CD4-positive, alpha-beta T cell treated with Interleukin-21 for 1 hour (primary cell): Measurements from ENCODE around the gene CENPT.

Source experiments
- DNase-seq: peaks from one replicate; pipeline ENCODE4 v3.0.0-alpha.2; 2020

CENPT gene, protein sequence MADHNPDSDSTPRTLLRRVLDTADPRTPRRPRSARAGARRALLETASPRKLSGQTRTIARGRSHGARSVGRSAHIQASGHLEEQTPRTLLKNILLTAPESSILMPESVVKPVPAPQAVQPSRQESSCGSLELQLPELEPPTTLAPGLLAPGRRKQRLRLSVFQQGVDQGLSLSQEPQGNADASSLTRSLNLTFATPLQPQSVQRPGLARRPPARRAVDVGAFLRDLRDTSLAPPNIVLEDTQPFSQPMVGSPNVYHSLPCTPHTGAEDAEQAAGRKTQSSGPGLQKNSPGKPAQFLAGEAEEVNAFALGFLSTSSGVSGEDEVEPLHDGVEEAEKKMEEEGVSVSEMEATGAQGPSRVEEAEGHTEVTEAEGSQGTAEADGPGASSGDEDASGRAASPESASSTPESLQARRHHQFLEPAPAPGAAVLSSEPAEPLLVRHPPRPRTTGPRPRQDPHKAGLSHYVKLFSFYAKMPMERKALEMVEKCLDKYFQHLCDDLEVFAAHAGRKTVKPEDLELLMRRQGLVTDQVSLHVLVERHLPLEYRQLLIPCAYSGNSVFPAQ

DNA sequence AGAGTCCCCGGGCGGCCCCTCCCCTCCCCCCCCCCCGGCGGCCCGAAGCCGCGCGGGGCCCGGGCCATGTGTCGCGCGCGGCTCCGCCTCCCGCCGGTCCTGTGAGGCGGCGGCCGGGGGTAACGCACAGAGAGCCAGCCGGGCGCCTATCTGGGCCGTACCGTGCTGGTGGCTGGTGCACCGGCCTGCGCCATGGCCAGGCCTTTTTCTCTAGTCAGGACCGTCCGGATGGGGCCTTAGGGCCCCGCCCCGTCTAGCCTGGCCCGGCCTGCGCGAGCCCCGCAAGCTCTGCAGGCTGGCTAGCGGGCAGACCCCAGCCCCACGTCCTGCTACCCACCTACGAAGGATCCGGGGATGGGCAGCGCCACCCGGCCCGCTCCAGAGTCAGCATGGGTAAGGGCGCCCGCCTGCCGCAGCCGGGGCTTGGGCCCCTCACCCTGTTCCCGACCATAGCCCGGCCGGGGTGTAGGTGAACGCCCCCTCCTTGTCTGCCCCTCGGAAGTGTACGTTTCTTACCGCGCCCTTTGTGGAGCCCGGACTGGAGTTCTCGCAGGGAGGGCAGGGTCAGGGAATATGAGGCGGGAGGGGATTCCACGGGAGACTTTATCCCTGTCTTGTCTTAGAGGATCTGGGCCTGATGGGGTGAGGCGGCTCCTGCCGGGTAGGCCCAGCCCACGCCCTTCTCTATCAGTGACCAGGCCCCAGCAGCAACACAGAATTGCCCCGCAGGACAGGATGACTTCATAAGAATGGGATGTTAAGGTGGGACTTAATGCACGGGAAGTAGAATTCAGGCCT is at the start of gene CENPT:
CENPT (minus strand) TSS at position 630 of the 798 bp plus-strand sequence. CDS start 13,834 bp downstream, outside the sequence.
- no peak for DNase-seq

DNA sequence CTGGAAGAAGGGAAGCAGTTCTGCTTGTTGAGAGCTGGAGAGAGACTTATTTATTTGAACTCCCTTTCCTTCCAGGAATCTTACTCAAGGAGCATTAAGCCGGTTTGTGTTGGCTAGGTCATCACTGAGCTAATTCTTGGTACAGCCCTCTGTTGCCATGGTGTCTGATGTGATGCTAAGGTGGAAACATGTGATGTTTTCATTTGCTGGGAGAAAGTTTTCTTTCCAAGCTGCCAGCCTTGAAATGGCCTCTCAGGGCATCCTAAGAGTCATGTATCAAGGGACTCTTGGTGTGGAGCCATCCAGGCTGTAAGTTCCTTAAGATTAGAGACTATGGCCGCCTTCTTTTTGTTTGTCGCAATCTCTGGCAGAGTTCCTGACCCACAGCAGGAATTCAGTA is 49.7 kb upstream of the CENPT start:
- no peak for DNase-seq

- DNase-seq, result no peak
These were observed 46.4 kb upstream of the CENPT start for GRCh38 chr16:67893743-67894399.

- peak; percentile 93 for DNase-seq
These were observed 45.6 kb upstream of the CENPT start, which contains the start of gene PSKH1 for GRCh38 chr16:67892899-67893742. Gene PSKH1 (plus strand): TSS chr16:67893254. CDS start chr16:67908750, 15,496 bp downstream.

DNA sequence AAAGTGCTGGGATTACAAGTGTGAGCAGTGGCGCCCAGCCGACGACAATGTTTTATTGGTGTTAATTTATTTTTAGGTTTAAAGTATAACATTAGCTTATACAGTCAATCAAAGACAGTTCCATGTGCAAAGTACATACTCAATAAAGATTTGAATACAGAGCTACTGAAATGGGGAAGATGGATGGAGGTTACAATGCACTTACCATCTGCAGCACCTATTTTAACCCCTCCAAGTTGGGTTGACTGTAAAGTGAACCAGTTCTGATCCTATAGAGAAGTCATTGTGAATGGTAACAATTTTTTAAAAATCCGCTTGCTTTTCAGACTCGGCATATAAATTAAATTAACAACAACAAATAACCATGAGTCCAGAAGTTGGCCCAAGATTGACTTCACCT is 44.9 kb upstream of the CENPT start:
- no peak for DNase-seq

GRCh38 chr16:67888331-67888730 is 40.8 kb upstream of the CENPT start:
- DNase-seq, result no peak

- DNase-seq, result no peak
These were observed 38.9 kb upstream of the CENPT start for GRCh38 chr16:67886387-67886786.

DNA sequence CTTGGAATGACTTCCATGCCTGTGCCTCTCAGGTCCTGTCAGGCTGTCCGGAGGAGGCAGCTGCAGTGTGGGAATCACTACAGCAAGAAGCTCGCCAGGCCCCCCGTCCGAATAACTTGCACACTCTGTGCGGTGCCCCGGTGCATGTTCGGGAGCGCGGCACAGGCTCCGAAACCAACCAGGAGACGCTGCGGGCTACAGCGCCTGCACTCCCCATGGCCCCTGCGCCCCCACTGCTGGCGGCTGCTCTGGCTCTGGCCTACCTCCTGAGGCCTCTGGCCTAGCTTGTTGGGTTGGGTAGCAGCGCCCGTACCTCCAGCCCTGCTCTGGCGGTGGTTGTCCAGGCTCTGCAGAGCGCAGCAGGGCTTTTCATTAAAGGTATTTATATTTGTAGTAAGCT is 38.5 kb upstream of the CENPT start:
- no peak for DNase-seq

DNA sequence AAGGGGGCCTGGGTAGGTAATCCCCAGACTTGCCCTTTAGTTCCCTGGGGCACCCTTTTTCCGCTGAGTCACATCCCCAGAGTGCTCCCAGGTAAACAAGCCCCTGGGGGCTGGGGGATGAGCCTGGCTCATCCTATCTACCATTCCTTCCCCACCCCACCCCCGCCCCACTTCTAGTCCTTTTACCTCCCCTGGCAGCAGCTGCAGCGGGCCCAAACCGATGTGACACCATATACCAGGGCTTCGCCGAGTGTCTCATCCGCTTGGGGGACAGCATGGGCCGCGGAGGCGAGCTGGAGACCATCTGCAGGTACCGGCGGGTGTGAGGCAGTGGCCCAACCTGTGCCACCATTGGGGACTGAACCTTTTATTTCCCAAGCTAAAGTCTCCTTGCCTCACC is 38.1 kb upstream of the CENPT start:
- no peak for DNase-seq

DNA sequence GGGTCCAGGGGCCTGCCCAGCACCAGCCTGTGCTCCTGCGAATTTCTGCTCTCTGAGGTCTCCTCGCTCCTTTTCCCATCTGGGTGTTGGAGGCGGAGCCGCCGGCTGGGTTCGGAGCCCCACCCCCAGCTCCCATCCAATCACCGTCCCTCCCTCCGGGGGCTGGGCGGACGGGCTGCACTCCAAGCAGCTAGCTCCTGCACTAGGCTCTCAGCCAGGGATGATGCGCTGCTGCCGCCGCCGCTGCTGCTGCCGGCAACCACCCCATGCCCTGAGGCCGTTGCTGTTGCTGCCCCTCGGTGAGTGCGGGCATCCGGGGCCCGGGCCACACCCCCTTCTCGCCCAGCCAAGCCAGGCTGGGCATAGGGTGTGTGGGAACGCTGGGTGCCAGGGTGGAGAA is 37.2 kb upstream of the CENPT start, which contains the start of gene NRN1L:
NRN1L (plus strand) TSS at position 202 of the 400 bp plus-strand sequence; CDS start at position 221, 19 bp downstream.
- no peak for DNase-seq

DNA sequence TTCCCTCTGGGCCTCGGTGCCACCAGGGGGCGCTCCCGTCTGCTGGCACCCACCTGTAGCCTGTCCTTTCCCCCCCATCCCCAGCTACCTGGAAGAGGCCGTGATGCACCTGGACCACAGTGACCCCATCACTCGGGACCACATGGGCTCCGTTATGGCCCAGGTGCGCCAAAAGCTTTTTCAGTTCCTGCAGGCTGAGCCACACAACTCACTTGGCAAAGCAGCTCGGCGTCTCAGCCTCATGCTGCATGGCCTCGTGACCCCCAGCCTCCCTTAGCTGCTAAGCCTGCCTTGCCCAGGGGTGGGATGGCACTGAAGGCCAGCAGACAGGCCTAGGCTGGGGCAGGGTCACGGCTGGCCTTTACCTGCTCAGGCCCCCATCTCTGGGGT is 36.4 kb upstream of the CENPT start:
- DNase-seq, result peak; percentile 74

GRCh38 chr16:67883146-67883871 is 35.8 kb upstream of the CENPT start:
- DNase-seq, result no peak

DNA sequence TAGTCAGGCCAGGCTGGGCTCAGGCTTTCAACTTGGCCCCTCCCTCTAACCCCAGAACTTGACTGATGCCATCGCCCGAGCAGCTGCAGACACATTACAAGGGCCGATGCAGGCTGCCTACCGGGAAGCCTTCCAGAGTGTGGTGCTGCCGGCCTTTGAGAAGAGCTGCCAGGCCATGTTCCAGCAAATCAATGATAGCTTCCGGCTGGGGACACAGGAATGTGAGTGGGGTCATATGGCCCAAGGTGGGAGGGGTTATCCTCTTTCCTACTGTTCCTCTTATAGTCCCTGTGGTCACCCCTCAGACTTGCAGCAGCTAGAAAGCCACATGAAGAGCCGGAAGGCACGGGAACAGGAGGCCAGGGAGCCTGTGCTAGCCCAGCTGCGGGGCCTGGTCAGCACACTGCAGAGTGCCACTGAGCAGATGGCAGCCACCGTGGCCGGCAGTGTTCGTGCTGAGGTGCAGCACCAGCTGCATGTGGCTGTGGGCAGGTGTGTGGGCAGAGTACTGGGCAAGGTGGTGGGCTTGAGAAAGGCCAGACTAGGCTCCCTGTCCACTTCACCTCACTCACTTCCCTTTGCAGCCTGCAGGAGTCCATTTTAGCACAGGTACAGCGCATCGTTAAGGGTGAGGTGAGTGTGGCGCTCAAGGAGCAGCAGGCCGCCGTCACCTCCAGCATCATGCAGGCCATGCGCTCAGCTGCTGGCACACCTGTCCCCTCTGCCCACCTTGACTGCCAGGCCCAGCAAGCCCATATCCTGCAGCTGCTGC is 35.1 kb upstream of the CENPT start:
- DNase-seq, result no peak

GRCh38 chr16:67881621-67882161 is 34.2 kb upstream of the CENPT start:
- no peak for DNase-seq

DNA sequence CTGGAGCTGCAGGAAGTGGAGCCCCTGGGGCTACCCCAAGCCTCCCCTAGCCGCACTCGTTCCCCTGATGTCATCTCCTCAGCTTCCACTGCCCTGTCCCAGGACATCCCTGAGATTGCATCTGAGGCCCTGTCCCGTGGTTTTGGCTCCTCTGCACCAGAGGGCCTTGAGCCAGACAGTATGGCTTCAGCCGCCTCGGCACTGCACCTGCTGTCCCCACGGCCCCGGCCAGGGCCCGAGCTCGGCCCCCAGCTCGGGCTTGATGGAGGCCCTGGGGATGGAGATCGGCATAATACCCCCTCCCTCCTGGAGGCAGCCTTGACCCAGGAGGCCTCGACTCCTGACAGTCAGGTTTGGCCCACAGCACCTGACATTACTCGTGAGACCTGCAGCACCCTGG is 33.1 kb upstream of the CENPT start:
- DNase-seq, result no peak

DNA sequence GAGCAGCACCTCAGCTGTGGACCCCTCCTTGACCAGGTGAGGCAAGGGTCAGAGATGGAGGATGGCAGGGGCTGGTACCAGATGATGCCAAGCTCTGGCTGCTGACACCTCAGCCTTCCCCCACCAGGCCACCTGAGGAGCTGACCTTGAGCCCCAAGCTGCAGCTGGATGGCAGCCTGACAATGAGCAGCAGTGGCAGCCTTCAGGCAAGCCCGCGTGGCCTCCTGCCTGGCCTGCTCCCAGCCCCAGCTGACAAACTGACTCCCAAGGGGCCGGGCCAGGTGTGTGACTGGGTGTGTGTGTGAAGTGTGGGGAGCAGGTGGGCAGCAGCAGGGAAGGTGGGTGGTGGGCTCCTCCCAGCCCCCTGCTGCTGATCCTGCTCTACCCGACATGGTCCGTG is 32.4 kb upstream of the CENPT start:
- no peak for DNase-seq

- DNase-seq, result no peak
These were observed 32.0 kb upstream of the CENPT start for GRCh38 chr16:67879462-67879861.

GRCh38 chr16:67878846-67879245 is 31.4 kb upstream of the CENPT start:
- DNase-seq, result no peak

GRCh38 chr16:67878232-67878631 is 30.7 kb upstream of the CENPT start:
- DNase-seq, result no peak

GRCh38 chr16:67877064-67877463 is 29.6 kb upstream of the CENPT start:
- no peak for DNase-seq
